ENCODE data around the gene MED10. TPM values are rescaled to one million over a fixed set of nuclear protein-coding genes. Genes with fewer than 3 reads are reported as not detected.

The MED10 gene
- total and polyA plus RNA-seq, 9 of the 15 experiments (the other 6 are each of a cell fraction or from before 2014, with no cell fraction given) = 23.8 to 83.4 (median 58.8) TPM

DNA sequence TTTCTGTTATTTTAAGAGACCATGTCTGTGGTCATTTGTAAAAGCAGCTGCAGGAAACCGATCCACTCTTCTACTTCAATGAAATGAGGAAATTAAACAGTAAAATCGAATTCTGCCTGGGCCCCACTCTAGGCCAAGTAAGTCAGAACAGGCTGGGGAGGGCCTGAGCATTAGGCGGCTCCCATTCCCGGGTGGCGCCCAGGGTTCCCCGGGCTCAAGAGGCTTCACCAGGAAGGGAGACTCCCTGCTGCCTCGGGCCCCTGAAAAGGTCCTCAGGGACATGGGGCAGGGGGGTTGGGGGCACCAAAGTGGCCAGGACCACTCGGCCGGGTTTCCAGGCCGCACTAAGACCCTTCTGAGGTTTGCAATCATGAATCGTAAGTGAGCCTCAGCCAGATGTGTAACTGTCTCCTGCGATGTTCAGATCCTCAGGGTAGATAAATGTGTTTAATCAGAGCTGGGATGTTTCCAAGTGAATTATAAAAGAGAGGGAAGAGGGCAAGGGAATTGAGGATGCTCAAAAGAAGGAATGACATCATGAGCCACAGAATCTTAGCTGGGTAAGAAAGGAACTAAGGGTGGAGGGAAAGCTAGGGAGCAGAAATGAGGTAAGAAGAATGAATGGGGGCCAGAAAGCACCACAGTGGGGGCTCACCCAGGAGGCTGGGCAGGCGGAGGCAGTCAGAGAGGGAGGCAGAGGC lies 24.6 kb downstream of the MED10 start:
- WGBS (ENCODE audit: insufficient coverage, low coverage, missing lambda C conversion rate) = 2% methylated on average over 13 of the region's 13 CpGs
- in situ Hi-C loops (cut with MboI) (no loop called here), intact Hi-C loops (cut with micrococcal nuclease) (no loop called here)
- Histone ChIP-seq H3K27ac (ENCODE audit: extremely low read depth, low read depth, low read length) (no peak overlapping the region), H4K20me1 (replicated peaks; ENCODE audit: control insufficient read depth, insufficient read depth, low read length) (peaks cover 13% of the 10 kb centered on the region), H3K9ac (ENCODE audit: insufficient read depth in 1 of 2, low read depth in 2 of 2, low read length in 2 of 2) (no peak overlapping the region), H3K27me3 (ENCODE audit: control insufficient read depth in 2 of 2, insufficient read depth in 2 of 2, low read length in 2 of 2) (peaks cover 64 to 86% of the 10 kb centered on the region in 2 experiments), H3K4me1 (replicated peaks in 1 of 2; ENCODE audit: control insufficient read depth in 2 of 2, insufficient read depth in 2 of 2, low read length in 2 of 2) (peaks cover 0 to 3% of the 10 kb centered on the region in 2 experiments; a peak in 1 of 5 replicates), H2AFZ (ENCODE audit: low read depth, low read length) (no peak overlapping the region), H3K4me3 (no peak overlapping the region), H3K79me2 (ENCODE audit: control insufficient read depth, insufficient read depth, low read length) (no peaks in the 10 kb centered on the region), H3K36me3 (ENCODE audit: control insufficient read depth, insufficient read depth, low read length) (no peaks in the 10 kb centered on the region), H3K9me1 (ENCODE audit: control insufficient read depth, insufficient read depth, low read length) (no peaks in the 10 kb centered on the region), H3K9me3 (replicated peaks; ENCODE audit: control insufficient read depth, insufficient read depth, low read depth, low read length) (no peaks in the 10 kb centered on the region), H3K4me2 (ENCODE audit: insufficient read depth, low read length) (no peak overlapping the region)
- CTCF ChIA-PET (ENCODE audit: low intra/inter-chr PET ratio) = no interaction called here
- ATAC-seq (no peak), DNase-seq (ENCODE audit: extremely low read depth in 1 of 4, low spot score in 3 of 4) (no peak), FAIRE-seq (no peak)
- POLR2A ChIA-PET = interaction anchor here (0.5 kb wide), 1 partner anchor 19 kb away, joined by 3 read pairs; no protein-coding TSS in a partner anchor
- BruUV-seq (replicated peaks) = no TSS peak
- TF ChIP-seq, protein P1, sequence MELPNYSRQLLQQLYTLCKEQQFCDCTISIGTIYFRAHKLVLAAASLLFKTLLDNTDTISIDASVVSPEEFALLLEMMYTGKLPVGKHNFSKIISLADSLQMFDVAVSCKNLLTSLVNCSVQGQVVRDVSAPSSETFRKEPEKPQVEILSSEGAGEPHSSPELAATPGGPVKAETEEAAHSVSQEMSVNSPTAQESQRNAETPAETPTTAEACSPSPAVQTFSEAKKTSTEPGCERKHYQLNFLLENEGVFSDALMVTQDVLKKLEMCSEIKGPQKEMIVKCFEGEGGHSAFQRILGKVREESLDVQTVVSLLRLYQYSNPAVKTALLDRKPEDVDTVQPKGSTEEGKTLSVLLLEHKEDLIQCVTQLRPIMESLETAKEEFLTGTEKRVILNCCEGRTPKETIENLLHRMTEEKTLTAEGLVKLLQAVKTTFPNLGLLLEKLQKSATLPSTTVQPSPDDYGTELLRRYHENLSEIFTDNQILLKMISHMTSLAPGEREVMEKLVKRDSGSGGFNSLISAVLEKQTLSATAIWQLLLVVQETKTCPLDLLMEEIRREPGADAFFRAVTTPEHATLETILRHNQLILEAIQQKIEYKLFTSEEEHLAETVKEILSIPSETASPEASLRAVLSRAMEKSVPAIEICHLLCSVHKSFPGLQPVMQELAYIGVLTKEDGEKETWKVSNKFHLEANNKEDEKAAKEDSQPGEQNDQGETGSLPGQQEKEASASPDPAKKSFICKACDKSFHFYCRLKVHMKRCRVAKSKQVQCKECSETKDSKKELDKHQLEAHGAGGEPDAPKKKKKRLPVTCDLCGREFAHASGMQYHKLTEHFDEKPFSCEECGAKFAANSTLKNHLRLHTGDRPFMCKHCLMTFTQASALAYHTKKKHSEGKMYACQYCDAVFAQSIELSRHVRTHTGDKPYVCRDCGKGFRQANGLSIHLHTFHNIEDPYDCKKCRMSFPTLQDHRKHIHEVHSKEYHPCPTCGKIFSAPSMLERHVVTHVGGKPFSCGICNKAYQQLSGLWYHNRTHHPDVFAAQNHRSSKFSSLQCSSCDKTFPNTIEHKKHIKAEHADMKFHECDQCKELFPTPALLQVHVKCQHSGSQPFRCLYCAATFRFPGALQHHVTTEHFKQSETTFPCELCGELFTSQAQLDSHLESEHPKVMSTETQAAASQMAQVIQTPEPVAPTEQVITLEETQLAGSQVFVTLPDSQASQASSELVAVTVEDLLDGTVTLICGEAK (IDR thresholded peaks at IDR 0.05) = no peak
- TF ChIP-seq, protein P1 (CRISPR knock-in tag; IDR thresholded peaks at IDR 0.05) = no peak
- TF ChIP-seq, protein P2, sequence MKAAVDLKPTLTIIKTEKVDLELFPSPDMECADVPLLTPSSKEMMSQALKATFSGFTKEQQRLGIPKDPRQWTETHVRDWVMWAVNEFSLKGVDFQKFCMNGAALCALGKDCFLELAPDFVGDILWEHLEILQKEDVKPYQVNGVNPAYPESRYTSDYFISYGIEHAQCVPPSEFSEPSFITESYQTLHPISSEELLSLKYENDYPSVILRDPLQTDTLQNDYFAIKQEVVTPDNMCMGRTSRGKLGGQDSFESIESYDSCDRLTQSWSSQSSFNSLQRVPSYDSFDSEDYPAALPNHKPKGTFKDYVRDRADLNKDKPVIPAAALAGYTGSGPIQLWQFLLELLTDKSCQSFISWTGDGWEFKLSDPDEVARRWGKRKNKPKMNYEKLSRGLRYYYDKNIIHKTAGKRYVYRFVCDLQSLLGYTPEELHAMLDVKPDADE (conservative IDR thresholded peaks at IDR 0.05; ENCODE audit: control insufficient read depth, low read depth, low read length) = no peak
- TF ChIP-seq XRCC5 (IDR thresholded peaks at IDR 0.05; ENCODE audit: low read depth, low read length) (no peak), RBM22 (IDR thresholded peaks at IDR 0.05; ENCODE audit: low read depth, low read length, poor library complexity, severe bottlenecking) (no peak), ZNF384 (IDR thresholded peaks at IDR 0.05; ENCODE audit: low read depth, low read length) (no peak), ZNF764 (CRISPR knock-in tag; IDR thresholded peaks at IDR 0.05; ENCODE audit: low read depth) (no peak)
- TF ChIP-seq, protein P3, sequence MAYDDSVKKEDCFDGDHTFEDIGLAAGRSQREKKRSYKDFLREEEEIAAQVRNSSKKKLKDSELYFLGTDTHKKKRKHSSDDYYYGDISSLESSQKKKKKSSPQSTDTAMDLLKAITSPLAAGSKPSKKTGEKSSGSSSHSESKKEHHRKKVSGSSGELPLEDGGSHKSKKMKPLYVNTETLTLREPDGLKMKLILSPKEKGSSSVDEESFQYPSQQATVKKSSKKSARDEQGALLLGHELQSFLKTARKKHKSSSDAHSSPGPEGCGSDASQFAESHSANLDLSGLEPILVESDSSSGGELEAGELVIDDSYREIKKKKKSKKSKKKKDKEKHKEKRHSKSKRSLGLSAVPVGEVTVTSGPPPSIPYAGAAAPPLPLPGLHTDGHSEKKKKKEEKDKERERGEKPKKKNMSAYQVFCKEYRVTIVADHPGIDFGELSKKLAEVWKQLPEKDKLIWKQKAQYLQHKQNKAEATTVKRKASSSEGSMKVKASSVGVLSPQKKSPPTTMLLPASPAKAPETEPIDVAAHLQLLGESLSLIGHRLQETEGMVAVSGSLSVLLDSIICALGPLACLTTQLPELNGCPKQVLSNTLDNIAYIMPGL (CRISPR knock-in tag; IDR thresholded peaks at IDR 0.05) = no peak
- TF ChIP-seq, protein P4, sequence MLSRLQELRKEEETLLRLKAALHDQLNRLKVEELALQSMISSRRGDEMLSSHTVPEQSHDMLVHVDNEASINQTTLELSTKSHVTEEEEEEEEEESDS (CRISPR knock-in tag; IDR thresholded peaks at IDR 0.05) = no peak

Measured in K562 (cell line).